ENCODE data around the gene ADGRA1.

DNA sequence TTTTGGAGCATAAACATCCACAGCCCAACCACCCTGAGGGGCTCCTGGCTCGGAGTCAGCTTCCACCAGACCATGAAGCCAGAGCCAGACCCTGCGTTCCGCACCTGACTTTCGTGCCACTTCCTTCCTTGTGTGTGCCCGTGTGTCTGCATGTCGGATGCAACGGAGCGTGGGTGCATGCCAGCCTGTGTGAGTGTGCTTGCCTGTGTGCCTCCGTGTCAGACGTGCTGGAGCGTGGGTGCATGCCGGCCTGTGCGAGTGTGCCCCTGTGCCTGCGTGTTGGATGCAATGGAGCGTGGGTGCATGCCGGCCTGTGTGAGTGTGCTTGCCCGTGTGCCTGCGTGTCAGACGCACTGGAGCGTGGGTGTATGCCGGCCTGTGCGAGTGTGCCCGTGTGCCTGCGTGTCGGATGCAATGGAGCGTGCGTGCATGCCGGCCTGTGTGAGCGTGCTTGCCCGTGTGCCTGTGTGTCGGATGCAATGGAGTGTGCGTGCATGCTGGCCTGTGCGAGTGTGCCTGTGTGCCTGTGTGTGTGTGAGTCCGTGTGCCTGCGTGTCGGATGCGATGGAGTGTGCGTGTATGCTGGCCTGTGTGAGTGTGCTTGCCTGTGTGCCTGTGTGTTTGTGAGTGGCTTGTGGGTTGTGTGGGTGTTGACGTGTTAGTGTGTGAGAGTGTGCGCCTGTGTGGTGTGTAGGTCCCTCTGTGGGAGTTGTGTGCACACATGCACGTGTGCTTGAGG lies 44.2 kb downstream of the ADGRA1 start:
- TF ChIP-seq CREB1 (IDR thresholded peaks at IDR 0.05; ENCODE audit: low read depth) (no peak), MAX (IDR thresholded peaks at IDR 0.05) (no peak), REST (IDR thresholded peaks at IDR 0.05; ENCODE audit: low read depth) (no peak), FOXM1 (IDR thresholded peaks at IDR 0.05; ENCODE audit: borderline replicate concordance, low read depth) (no peak), YY1 (IDR thresholded peaks at IDR 0.05; ENCODE audit: low read depth) (no peak)
- TF ChIP-seq, protein P1, sequence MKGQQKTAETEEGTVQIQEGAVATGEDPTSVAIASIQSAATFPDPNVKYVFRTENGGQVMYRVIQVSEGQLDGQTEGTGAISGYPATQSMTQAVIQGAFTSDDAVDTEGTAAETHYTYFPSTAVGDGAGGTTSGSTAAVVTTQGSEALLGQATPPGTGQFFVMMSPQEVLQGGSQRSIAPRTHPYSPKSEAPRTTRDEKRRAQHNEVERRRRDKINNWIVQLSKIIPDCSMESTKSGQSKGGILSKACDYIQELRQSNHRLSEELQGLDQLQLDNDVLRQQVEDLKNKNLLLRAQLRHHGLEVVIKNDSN (IDR thresholded peaks at IDR 0.05), result no peak
